ENCODE measurements around the gene IER5. TPM values are rescaled to one million over a fixed set of nuclear protein-coding genes. Genes with fewer than 3 reads are reported as not detected.

The IER5 gene
- total and polyA plus RNA-seq, 2 experiments from 2014 or later = 8.1 to 38.5 TPM

DNA sequence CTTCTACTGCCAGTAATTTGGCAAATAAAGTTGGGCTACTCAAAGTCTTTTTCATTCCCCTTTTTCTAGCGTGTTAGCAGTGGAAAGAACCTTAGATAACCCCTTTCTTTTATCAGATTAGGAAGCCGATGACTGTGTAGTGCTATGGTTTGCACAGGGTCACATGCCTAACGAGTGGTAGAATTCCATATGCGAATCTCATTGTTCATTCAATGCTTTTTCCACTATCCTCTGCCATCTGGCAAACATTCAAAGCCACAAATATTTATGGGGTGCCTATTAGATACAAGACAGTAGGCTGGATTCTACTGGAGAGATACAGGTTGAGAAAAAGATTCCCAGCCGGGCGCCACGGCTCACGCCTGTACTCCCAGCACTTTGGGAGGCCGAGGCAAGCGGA is 14.9 kb upstream of the IER5 start:
- Histone ChIP-seq H2AFZ (no peak overlapping the region), H3K79me2 (ENCODE audit: insufficient read depth) (no peaks in the 10 kb centered on the region), H4K20me1 (ENCODE audit: insufficient read depth) (no peaks in the 10 kb centered on the region), H3K27ac (peak overlapping the region; percentile 14; the same call in 1 of the 2 replicates), H3K9me3 (ENCODE audit: low read depth) (no peaks in the 10 kb centered on the region), H3K9ac (no peak overlapping the region), H3K27me3 (replicated peaks; ENCODE audit: insufficient read depth) (no peaks in the 10 kb centered on the region), H3K4me2 (ENCODE audit: unreplicated experiment) (no peak overlapping the region), H3K4me3 (no peak overlapping the region), H3K36me3 (ENCODE audit: low read depth) (no peaks in the 10 kb centered on the region), H3K9me2 (ENCODE audit: insufficient read depth) (no peaks in the 10 kb centered on the region), H3K4me1 (ENCODE audit: insufficient read depth) (peaks cover 25% of the 10 kb centered on the region), H3F3A (ENCODE audit: insufficient read depth) (peaks cover 14% of the 10 kb centered on the region)
- 32 to 34% methylated on average over 9 to 10 of the region's 10 CpGs for WGBS, 2 experiments (ENCODE audit: low coverage in 1 of 2, low lambda C conversion rate in 2 of 2, missing lambda C conversion rate in 2 of 2)
- DNase-seq = peak; percentile 75
- TF ChIP-seq EZH2phosphoT487 (IDR thresholded peaks at IDR 0.05; ENCODE audit: insufficient read depth, low read depth) (no peak), EZH2 (IDR thresholded peaks at IDR 0.05; ENCODE audit: insufficient read depth, poor library complexity, severe bottlenecking) (no peak)
- in situ Hi-C loops (cut with MboI) = no loop called here

GRCh38 chr1:181075766-181076350 is 12.6 kb upstream of the IER5 start:
- H3K36me3 ChIP-seq (ENCODE audit: low read depth) = no peaks in the 10 kb centered on the region
- no peaks in the 10 kb centered on the region for H3K9me2 ChIP-seq (ENCODE audit: insufficient read depth)
- H3K79me2 ChIP-seq (ENCODE audit: insufficient read depth) = no peaks in the 10 kb centered on the region
- 85 to 86% methylated on average over 5 of the region's 5 CpGs for WGBS, 2 experiments (ENCODE audit: low coverage in 1 of 2, low lambda C conversion rate in 2 of 2, missing lambda C conversion rate in 2 of 2)
- H4K20me1 ChIP-seq (ENCODE audit: insufficient read depth) = no peaks in the 10 kb centered on the region
- no peaks in the 10 kb centered on the region for H3K27me3 ChIP-seq (replicated peaks; ENCODE audit: insufficient read depth)
- no peak overlapping the region for H3K9ac ChIP-seq
- no peaks in the 10 kb centered on the region for H3K9me3 ChIP-seq (ENCODE audit: low read depth)
- H3K4me2 ChIP-seq (ENCODE audit: unreplicated experiment) = no peak overlapping the region
- in situ Hi-C loops (cut with MboI) = no loop called here
- TF ChIP-seq EZH2 (IDR thresholded peaks at IDR 0.05; ENCODE audit: insufficient read depth, poor library complexity, severe bottlenecking) = no peak
- no peak for TF ChIP-seq EZH2phosphoT487 (IDR thresholded peaks at IDR 0.05; ENCODE audit: insufficient read depth, low read depth)
- no peak for DNase-seq
- no peak overlapping the region for H3K27ac ChIP-seq
- peaks cover 25% of the 10 kb centered on the region for H3F3A ChIP-seq (ENCODE audit: insufficient read depth)
- H3K4me3 ChIP-seq = no peak overlapping the region
- H2AFZ ChIP-seq = no peak overlapping the region
- H3K4me1 ChIP-seq (ENCODE audit: insufficient read depth) = peaks cover 36% of the 10 kb centered on the region

DNA sequence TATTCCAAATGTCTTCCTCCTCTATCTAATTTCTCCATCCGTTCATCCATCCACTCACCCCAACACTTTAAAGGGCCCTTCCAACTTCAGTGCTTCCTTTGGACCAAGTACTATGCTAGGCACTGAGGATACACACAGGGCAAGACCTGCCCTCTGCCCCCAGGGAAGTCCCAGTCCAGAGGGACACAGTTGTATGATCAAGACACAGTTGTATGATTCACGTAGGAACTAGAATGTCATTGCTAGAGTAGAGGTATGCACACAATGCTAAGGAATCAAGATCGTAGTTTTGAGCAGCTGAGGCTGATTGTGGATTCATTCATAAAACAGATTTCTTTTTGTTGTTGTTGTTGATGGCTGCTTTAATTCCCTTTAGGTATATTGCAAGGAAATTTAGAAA is 11.6 kb upstream of the IER5 start:
- Histone ChIP-seq H3K9me2 (ENCODE audit: insufficient read depth) (no peaks in the 10 kb centered on the region), H3K4me3 (no peak overlapping the region), H2AFZ (no peak overlapping the region), H3K36me3 (ENCODE audit: low read depth) (no peaks in the 10 kb centered on the region), H3K27me3 (replicated peaks; ENCODE audit: insufficient read depth) (no peaks in the 10 kb centered on the region), H3K79me2 (ENCODE audit: insufficient read depth) (no peaks in the 10 kb centered on the region), H3F3A (ENCODE audit: insufficient read depth) (peaks cover 25% of the 10 kb centered on the region), H4K20me1 (ENCODE audit: insufficient read depth) (no peaks in the 10 kb centered on the region), H3K4me2 (ENCODE audit: unreplicated experiment) (no peak overlapping the region), H3K9ac (no peak overlapping the region), H3K9me3 (ENCODE audit: low read depth) (no peaks in the 10 kb centered on the region), H3K4me1 (ENCODE audit: insufficient read depth) (peaks cover 36% of the 10 kb centered on the region), H3K27ac (no peak overlapping the region)
- TF ChIP-seq EZH2 (IDR thresholded peaks at IDR 0.05; ENCODE audit: insufficient read depth, poor library complexity, severe bottlenecking) (no peak), EZH2phosphoT487 (IDR thresholded peaks at IDR 0.05; ENCODE audit: insufficient read depth, low read depth) (no peak)
- in situ Hi-C loops (cut with MboI) = no loop called here
- DNase-seq = no peak
- WGBS, 2 experiments (ENCODE audit: low coverage in 1 of 2, low lambda C conversion rate in 2 of 2, missing lambda C conversion rate in 2 of 2) = 64 to 65% methylated on average over 3 of the region's 3 CpGs

- Histone ChIP-seq H3F3A (ENCODE audit: insufficient read depth) (peaks cover 25% of the 10 kb centered on the region), H3K9me3 (ENCODE audit: low read depth) (no peaks in the 10 kb centered on the region), H3K4me1 (ENCODE audit: insufficient read depth) (peaks cover 36% of the 10 kb centered on the region), H3K4me2 (ENCODE audit: unreplicated experiment) (peak overlapping the region; percentile 16), H3K9me2 (ENCODE audit: insufficient read depth) (no peaks in the 10 kb centered on the region), H2AFZ (peak overlapping the region; percentile 74), H3K27ac (peak overlapping the region; percentile 95), H4K20me1 (ENCODE audit: insufficient read depth) (no peaks in the 10 kb centered on the region), H3K36me3 (ENCODE audit: low read depth) (no peaks in the 10 kb centered on the region), H3K9ac (peak overlapping the region; percentile 68), H3K27me3 (replicated peaks; ENCODE audit: insufficient read depth) (no peaks in the 10 kb centered on the region), H3K79me2 (ENCODE audit: insufficient read depth) (no peaks in the 10 kb centered on the region), H3K4me3 (no peak overlapping the region)
- WGBS, 2 experiments (ENCODE audit: low coverage in 1 of 2, low lambda C conversion rate in 2 of 2, missing lambda C conversion rate in 2 of 2) = 70 to 73% methylated on average over 7 of the region's 7 CpGs
- DNase-seq = no peak
- no peak for TF ChIP-seq EZH2 (IDR thresholded peaks at IDR 0.05; ENCODE audit: insufficient read depth, poor library complexity, severe bottlenecking)
- TF ChIP-seq EZH2phosphoT487 (IDR thresholded peaks at IDR 0.05; ENCODE audit: insufficient read depth, low read depth) = no peak
- in situ Hi-C loops (cut with MboI) = no loop called here
Measured at GRCh38 chr1:181077576-181078242, 10.8 kb upstream of the IER5 start.
